Smooth muscle cell (in vitro differentiated cells): Measurements from ENCODE around the gene C1GALT1. TPM values are rescaled to one million over a fixed set of nuclear protein-coding genes. Genes with fewer than 3 reads are reported as not detected.
"Not testable (repeated sequence)": the region's sequence is repeated elsewhere in the genome, so short reads cannot be mapped to it uniquely, and the experiment has no call there.

ENCODE experiments used
- DNase-seq: peaks from one replicate; lab custom pipeline; 2025; ENCODE audit not compliant: unreplicated experiment; lab: John Stamatoyannopoulos, UW
- H2AFZ ChIP-seq: fragments of 200-600 bp; sonication (generic); 2 replicates; pipeline ENCODE4 v1.6.0; 2016; ENCODE audit warnings: antibody characterized with exemption, low read depth, mild to moderate bottlenecking
- H3F3A ChIP-seq: fragments of 200-600 bp; sonication (generic); 2 replicates; pipeline ENCODE4 v1.6.0; 2017; ENCODE audit warnings: antibody characterized with exemption, low read depth
- H3K27ac ChIP-seq: fragments of 200-600 bp; sonication (generic); 2 replicates; pipeline ENCODE4 v1.5.1; 2016; ENCODE audit warnings: low read depth, mild to moderate bottlenecking
- H3K27me3 ChIP-seq: fragments of 200-600 bp; sonication (generic); 2 replicates; pipeline ENCODE4 v1.6.1; 2016; ENCODE audit warnings: low read depth, mild to moderate bottlenecking
- H3K36me3 ChIP-seq: fragments of 200-600 bp; sonication (generic); 2 replicates; pipeline ENCODE4 v1.5.1; 2016; ENCODE audit warnings: low read depth
- H3K4me1 ChIP-seq: fragments of 200-600 bp; sonication (generic); 2 replicates; pipeline ENCODE4 v1.5.1; 2016; ENCODE audit warnings: low read depth
- H3K4me2 ChIP-seq: fragments of 200-600 bp; sonication (generic); 2 replicates; pipeline ENCODE4 v1.6.0; 2016; ENCODE audit warnings: mild to moderate bottlenecking
- H3K4me3 ChIP-seq: fragments of 200-600 bp; sonication (generic); 2 replicates; pipeline ENCODE4 v1.5.1; 2016; ENCODE audit warnings: mild to moderate bottlenecking
- H3K79me2 ChIP-seq: fragments of 200-600 bp; sonication (generic); 2 replicates; pipeline ENCODE4 v1.6.0; 2016; ENCODE audit warnings: low read depth, mild to moderate bottlenecking
- H3K9ac ChIP-seq: fragments of 200-600 bp; sonication (generic); 2 replicates; pipeline ENCODE4 v1.6.0; 2016; ENCODE audit warnings: low read depth
- H3K9me3 ChIP-seq: fragments of 200-600 bp; sonication (generic); replicated peaks from 2 replicates; pipeline ENCODE4 v1.5.1; 2016; ENCODE audit warnings: low read depth
- H4K20me1 ChIP-seq: fragments of 200-600 bp; sonication (generic); 2 replicates; pipeline ENCODE4 v1.6.0; 2016; ENCODE audit warnings: low read depth
- CTCF ChIP-seq: fragments of 200-600 bp; sonication (generic); IDR thresholded peaks from 2 replicates; pipeline ENCODE4 v1.5.1; 2017; ENCODE audit warnings: borderline replicate concordance, mild to moderate bottlenecking, antibody characterized with exemption; ENCODE audit not compliant: insufficient read depth, poor library complexity, severe bottlenecking
- WGBS: methylation state at CpG from one replicate; pipeline ENCODE4 v1.1.7; 2016; ENCODE audit warnings: low lambda C conversion rate; 5-methylcytosine and 5-hydroxymethylcytosine counted together
- polyA plus RNA-seq: library from polyadenylated mRNA; unstranded; fragments of >200 nt; fragmentation: Nextera tagmentation; extraction: Ambion mirVana; gene quantifications from 2 replicates; pipeline ENCODE4 v1.2.1, GENCODE V29; 2016
- total RNA-seq: library from RNA; depleted of rRNA; stranded (reverse); fragments of >200 nt; gene quantifications from 2 replicates; pipeline ENCODE4 v1.2.3, GENCODE V29; 2014

Gene C1GALT1
- total and polyA plus RNA-seq, 2 experiments from 2014 or later, result 20.6 to 89.9 TPM

GRCh38 chr7:7152315-7152714, 30.0 kb upstream of the C1GALT1 start:
- no peak for TF ChIP-seq CTCF
- Histone ChIP-seq H3K4me2 (no peak overlapping the region), H3K27me3 (no peaks in the 10 kb centered on the region), H2AFZ (no peak overlapping the region), H3F3A (no peaks in the 10 kb centered on the region), H3K79me2 (no peaks in the 10 kb centered on the region), H3K9ac (no peak overlapping the region), H3K27ac (no peak overlapping the region), H3K4me1 (no peaks in the 10 kb centered on the region), H4K20me1 (no peaks in the 10 kb centered on the region), H3K9me3 (no peaks in the 10 kb centered on the region), H3K4me3 (no peak overlapping the region), H3K36me3 (no peaks in the 10 kb centered on the region)
- 96% methylated on average over 11 of the region's 11 CpGs for WGBS
- DNase-seq, result no peak

GRCh38 chr7:7154355-7154754, 28.0 kb upstream of the C1GALT1 start:
- not testable (repeated sequence) for H3K27me3 ChIP-seq, H3K4me1 ChIP-seq, H3K36me3 ChIP-seq, DNase-seq, H3K27ac ChIP-seq, H3F3A ChIP-seq, H2AFZ ChIP-seq, H4K20me1 ChIP-seq, H3K79me2 ChIP-seq, H3K9me3 ChIP-seq, H3K4me3 ChIP-seq, H3K4me2 ChIP-seq, H3K9ac ChIP-seq
- WGBS, result 100% methylated on average over 1 of the region's 1 CpG

DNA sequence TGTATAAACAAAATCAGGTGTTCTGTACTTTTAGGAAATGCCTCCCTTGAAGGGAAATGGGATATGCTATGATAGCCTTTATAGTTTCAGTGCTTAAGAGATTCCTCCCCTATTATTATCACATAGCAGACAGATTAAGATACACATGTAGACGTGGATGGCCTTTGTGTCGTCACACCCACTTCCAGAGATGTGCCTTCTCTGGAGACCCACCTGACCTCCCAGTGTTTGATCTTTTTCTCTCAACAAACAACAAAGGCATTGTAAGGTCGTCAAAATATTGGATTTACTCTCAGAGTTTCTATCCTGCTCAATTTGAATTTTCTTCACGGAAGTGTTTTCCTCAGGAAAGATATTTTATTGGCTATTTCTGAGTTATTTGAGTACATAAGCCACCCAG, 25.7 kb upstream of the C1GALT1 start:
- no peaks in the 10 kb centered on the region for H3K36me3 ChIP-seq
- no peaks in the 10 kb centered on the region for H4K20me1 ChIP-seq
- peak overlapping the region; percentile 1 for H2AFZ ChIP-seq
- H3F3A ChIP-seq, result no peaks in the 10 kb centered on the region
- no peak for DNase-seq
- no peaks in the 10 kb centered on the region for H3K27me3 ChIP-seq
- H3K9me3 ChIP-seq, result no peaks in the 10 kb centered on the region
- H3K9ac ChIP-seq, result no peak overlapping the region
- TF ChIP-seq CTCF, result no peak
- H3K4me3 ChIP-seq, result no peak overlapping the region
- H3K4me1 ChIP-seq, result no peaks in the 10 kb centered on the region
- peak overlapping the region; percentile 75 for H3K4me2 ChIP-seq
- H3K27ac ChIP-seq, result peak overlapping the region; percentile 75
- WGBS, result 80% methylated on average over 4 of the region's 4 CpGs
- H3K79me2 ChIP-seq, result no peaks in the 10 kb centered on the region

DNA sequence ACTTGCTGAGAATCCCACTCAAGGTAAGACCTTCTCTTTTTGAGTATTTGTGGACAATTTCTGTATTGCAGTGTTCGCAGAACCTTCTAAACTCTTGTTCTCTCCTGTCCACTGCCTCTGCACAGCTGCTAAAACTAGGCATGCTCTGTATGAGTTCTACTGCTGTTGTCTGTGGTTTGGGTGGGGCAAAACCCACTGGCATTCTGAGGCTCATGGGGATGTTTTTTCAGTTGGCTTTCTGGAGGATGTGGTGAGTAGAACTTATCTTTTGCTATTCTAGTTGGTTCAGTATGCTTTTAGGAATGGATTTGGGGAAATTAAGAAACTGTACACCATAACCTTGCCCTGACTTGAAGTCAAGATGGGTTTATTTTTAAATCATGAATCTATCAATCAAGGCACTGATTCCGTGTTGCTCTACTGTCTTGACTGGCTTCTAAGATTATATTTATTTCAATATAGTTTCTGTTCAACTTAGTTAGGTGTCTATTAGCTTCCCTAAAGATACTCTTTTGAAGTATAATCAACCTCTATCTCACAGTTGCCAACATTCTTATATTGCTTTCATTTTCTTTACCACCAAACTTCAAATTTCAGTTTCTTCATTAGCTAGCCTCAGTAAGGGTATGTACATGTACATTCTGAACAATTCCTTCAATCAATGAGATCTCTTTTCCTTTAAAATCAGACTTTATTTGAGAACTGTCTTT, 25.0 kb upstream of the C1GALT1 start:
- peak overlapping the region; percentile 75 for H3K27ac ChIP-seq
- H3K79me2 ChIP-seq, result no peaks in the 10 kb centered on the region
- WGBS, result 70% methylated on average over 2 of the region's 2 CpGs
- H3K4me2 ChIP-seq, result peak overlapping the region; percentile 75
- no peaks in the 10 kb centered on the region for H3F3A ChIP-seq
- no peaks in the 10 kb centered on the region for H3K9me3 ChIP-seq
- no peak for DNase-seq
- no peak for TF ChIP-seq CTCF
- H3K4me1 ChIP-seq, result no peaks in the 10 kb centered on the region
- no peaks in the 10 kb centered on the region for H4K20me1 ChIP-seq
- H3K4me3 ChIP-seq, result no peak overlapping the region
- no peaks in the 10 kb centered on the region for H3K27me3 ChIP-seq
- H3K9ac ChIP-seq, result peak overlapping the region; percentile 9
- H2AFZ ChIP-seq, result peak overlapping the region; percentile 1
- no peaks in the 10 kb centered on the region for H3K36me3 ChIP-seq
